ENCODE data around the gene FBXW11.

GRCh38 chr5:171825051-171825450 lies 181.4 kb downstream of the FBXW11 start:
- TF ChIP-seq EP300 (conservative IDR thresholded peaks at IDR 0.05; ENCODE audit: poor library complexity, severe bottlenecking): no peak
- TF ChIP-seq CTCF (IDR thresholded peaks at IDR 0.05; ENCODE audit: poor library complexity, severe bottlenecking): no peak
- no peak for TF ChIP-seq EZH2 (IDR thresholded peaks at IDR 0.05; ENCODE audit: borderline replicate concordance, insufficient read depth, low read length, poor library complexity, severe bottlenecking)
- no peak for TF ChIP-seq TAF1 (IDR thresholded peaks at IDR 0.05; ENCODE audit: low read depth)
